ENCODE data around the gene GRIK4. TPM values are rescaled to one million over a fixed set of nuclear protein-coding genes. Genes with fewer than 3 reads are reported as not detected.

Gene GRIK4
- total RNA-seq, 2 experiments from 2014 or later = not detected

- intact Hi-C loops (cut with DNase I, micrococcal nuclease) = no loop called here
- no peak overlapping the region for H3K27ac Mint-ChIP-seq
- POLR2A ChIA-PET = no interaction called here
Observed at GRCh38 chr11:120925944-120926343, 414.4 kb downstream of the GRIK4 start.

GRCh38 chr11:120928627-120929026, 417.1 kb downstream of the GRIK4 start:
- intact Hi-C loops (cut with DNase I, micrococcal nuclease) = no loop called here
- H3K4me3 Mint-ChIP-seq = no peak overlapping the region
- H3K36me3 ChIP-seq (ENCODE audit: insufficient read depth, low read length) = no peaks in the 10 kb centered on the region
- DNase-seq (no peak), ATAC-seq (ENCODE audit: poor library complexity) (no peak)
- TF ChIP-seq CTCF (IDR thresholded peaks at IDR 0.05) = no peak
- ChIA-PET POLR2A (no interaction called here), CTCF (no interaction called here)
- H3K9me3 ChIP-seq (ENCODE audit: control insufficient read depth in 1 of 2, insufficient read depth in 1 of 2, low read length in 2 of 2) = no peaks in the 10 kb centered on the region
- H3K36me3 Mint-ChIP-seq (ENCODE audit: low read depth) = no peaks in the 10 kb centered on the region
- H3K27ac Mint-ChIP-seq = no peak overlapping the region
- no peaks in the 10 kb centered on the region for H3K27me3 ChIP-seq (ENCODE audit: control insufficient read depth in 1 of 2, insufficient read depth in 2 of 2, low read length in 2 of 2)
- no peak overlapping the region for H3K4me3 ChIP-seq (ENCODE audit: low read length)
- no peak overlapping the region for H3K27ac ChIP-seq (ENCODE audit: low read depth in 1 of 2, low read length in 2 of 2)
- H3K27me3 Mint-ChIP-seq = peaks cover 14% of the 10 kb centered on the region
- no peaks in the 10 kb centered on the region for H3K4me1 Mint-ChIP-seq (ENCODE audit: low read depth)
- H3K9me3 Mint-ChIP-seq = no peaks in the 10 kb centered on the region
- no peaks in the 10 kb centered on the region for H3K4me1 ChIP-seq (ENCODE audit: insufficient read depth, low read length)

More at GRCh38 chr11:120925944-120926343, 414.4 kb downstream of the GRIK4 start:
- peaks cover 1% of the 10 kb centered on the region for H3K27me3 Mint-ChIP-seq
- H3K4me3 Mint-ChIP-seq = no peak overlapping the region
- H3K4me1 Mint-ChIP-seq (ENCODE audit: low read depth) = no peaks in the 10 kb centered on the region
- Histone ChIP-seq H3K4me3 (ENCODE audit: low read length) (no peak overlapping the region), H3K36me3 (ENCODE audit: insufficient read depth, low read length) (no peaks in the 10 kb centered on the region), H3K4me1 (ENCODE audit: insufficient read depth, low read length) (no peaks in the 10 kb centered on the region), H3K9me3 (ENCODE audit: control insufficient read depth in 1 of 2, insufficient read depth in 1 of 2, low read length in 2 of 2) (no peaks in the 10 kb centered on the region), H3K27me3 (ENCODE audit: control insufficient read depth in 1 of 2, insufficient read depth in 2 of 2, low read length in 2 of 2) (no peaks in the 10 kb centered on the region), H3K27ac (ENCODE audit: low read depth in 1 of 2, low read length in 2 of 2) (no peak overlapping the region)
- ATAC-seq (ENCODE audit: poor library complexity) = no peak
- no peaks in the 10 kb centered on the region for H3K36me3 Mint-ChIP-seq (ENCODE audit: low read depth)
- no peak for TF ChIP-seq CTCF (IDR thresholded peaks at IDR 0.05)
- no peak for DNase-seq
- CTCF ChIA-PET = interaction anchor here (0.7 kb wide), 1 partner anchor 1056 kb away, joined by 3 read pairs; no protein-coding TSS in a partner anchor
- H3K9me3 Mint-ChIP-seq = no peaks in the 10 kb centered on the region

DNA sequence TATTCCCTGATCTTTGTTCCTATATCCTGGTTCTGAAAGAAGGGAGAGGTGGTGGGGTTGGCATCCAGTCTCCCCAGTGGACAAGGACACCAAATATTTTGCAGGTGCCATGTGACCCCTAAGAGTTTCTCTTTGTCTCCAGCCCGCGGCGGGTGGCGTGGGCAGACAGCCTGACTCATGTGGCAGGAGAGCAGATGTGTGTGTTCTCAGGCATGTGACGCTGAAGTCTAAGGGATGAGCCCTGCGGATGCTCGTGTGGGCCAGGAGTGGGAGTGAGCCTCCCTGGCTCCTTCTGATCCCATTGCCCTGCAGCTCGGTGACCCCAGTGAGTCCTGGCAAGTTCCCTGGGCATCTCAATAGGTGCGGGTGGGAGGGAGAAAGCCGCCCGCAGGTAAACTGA, 417.5 kb downstream of the GRIK4 start:
- H3K4me1 Mint-ChIP-seq (ENCODE audit: low read depth) = no peaks in the 10 kb centered on the region
- no peak overlapping the region for H3K4me3 ChIP-seq (ENCODE audit: low read length)
- ATAC-seq (ENCODE audit: poor library complexity) = no peak
- no peaks in the 10 kb centered on the region for H3K36me3 ChIP-seq (ENCODE audit: insufficient read depth, low read length)
- no peak overlapping the region for H3K4me3 Mint-ChIP-seq
- H3K4me1 ChIP-seq (ENCODE audit: insufficient read depth, low read length) = no peaks in the 10 kb centered on the region
- intact Hi-C loops (cut with DNase I, micrococcal nuclease) = no loop called here
- no peak overlapping the region for H3K27ac ChIP-seq (ENCODE audit: low read depth in 1 of 2, low read length in 2 of 2)
- no peaks in the 10 kb centered on the region for H3K9me3 Mint-ChIP-seq
- POLR2A ChIA-PET = no interaction called here
- H3K27me3 Mint-ChIP-seq = peaks cover 15% of the 10 kb centered on the region
- no peaks in the 10 kb centered on the region for H3K36me3 Mint-ChIP-seq (ENCODE audit: low read depth)
- H3K27ac Mint-ChIP-seq = no peak overlapping the region
- DNase-seq = no peak
- CTCF ChIA-PET = interaction anchor here (1.2 kb wide), 1 partner anchor 38 kb away, joined by 3 read pairs; no protein-coding TSS in a partner anchor
- no peaks in the 10 kb centered on the region for H3K9me3 ChIP-seq (ENCODE audit: control insufficient read depth in 1 of 2, insufficient read depth in 1 of 2, low read length in 2 of 2)
- no peaks in the 10 kb centered on the region for H3K27me3 ChIP-seq (ENCODE audit: control insufficient read depth in 1 of 2, insufficient read depth in 2 of 2, low read length in 2 of 2)
- no peak for TF ChIP-seq CTCF (IDR thresholded peaks at IDR 0.05)

Measured in CD4-positive, alpha-beta T cell (primary cell).